22Rv1 (cell line): Measurements from ENCODE around the gene SSH3.
"Not testable (repeated sequence)": the region's sequence is repeated elsewhere in the genome, so short reads cannot be mapped to it uniquely, and the experiment has no call there.

ENCODE experiments used
- H3K27ac ChIP-seq: fragments of 450-650 bp; 2 replicates; pipeline ENCODE4 v1.5.1; 2017
- CTCF ChIP-seq: fragments of 450-650 bp; IDR thresholded peaks from 2 replicates; pipeline ENCODE4 v1.5.1; 2017; ENCODE audit warnings: mild to moderate bottlenecking
- ZFX ChIP-seq: fragments of 450-650 bp; IDR thresholded peaks from 2 replicates; pipeline ENCODE4 v1.6.1; 2017; ENCODE audit warnings: antibody characterized with exemption, borderline replicate concordance

The SSH3 gene

GRCh38 chr11:67303132-67303834 is at the start of gene SSH3:
Gene SSH3 (plus strand): TSS chr11:67303530. CDS start chr11:67303626, 96 bp downstream.
- peak within 1 kb of the TSS; percentile 97 for H3K27ac ChIP-seq
- TF ChIP-seq ZFX = no peak

GRCh38 chr11:67253872-67254624 is 49.3 kb upstream of the SSH3 start:
- TF ChIP-seq ZFX (no peak), CTCF (no peak)
- no peak overlapping the region for H3K27ac ChIP-seq

- no peak overlapping the region for H3K27ac ChIP-seq
- TF ChIP-seq CTCF (no peak), ZFX (no peak)
Observed at GRCh38 chr11:67254798-67255197, 48.5 kb upstream of the SSH3 start.

GRCh38 chr11:67255353-67255752 is 48.0 kb upstream of the SSH3 start:
- no peak overlapping the region for H3K27ac ChIP-seq
- TF ChIP-seq ZFX = no peak
- TF ChIP-seq CTCF = no peak

- no peak overlapping the region for H3K27ac ChIP-seq
- no peak for TF ChIP-seq ZFX
- TF ChIP-seq CTCF = no peak
Observed at GRCh38 chr11:67255864-67256263, 47.5 kb upstream of the SSH3 start.

GRCh38 chr11:67256477-67257135 is 46.7 kb upstream of the SSH3 start:
- TF ChIP-seq CTCF = no peak
- no peak for TF ChIP-seq ZFX
- H3K27ac ChIP-seq = peak overlapping the region; percentile 23; the same call in 1 of the 2 replicates

GRCh38 chr11:67260406-67260805 is 42.9 kb upstream of the SSH3 start:
- no peak overlapping the region for H3K27ac ChIP-seq
- TF ChIP-seq CTCF = no peak
- TF ChIP-seq ZFX = no peak

- H3K27ac ChIP-seq = not testable (repeated sequence)
Observed at GRCh38 chr11:67260885-67261639, 42.3 kb upstream of the SSH3 start.
